Cardiac fibroblast (primary cell): Measurements from ENCODE around the gene SUPT5H.

Experiments used
- DNase-seq, 2 donors: peaks; one replicate each; pipeline versions ENCODE4 v3.0.0 to v3.0.0-alpha.2; 2010; ENCODE audit warnings: low read depth in 2 of 2
- H3K4me3 ChIP-seq, 2 donors: replicated peaks in 1 of 2; 1 replicate in 1 of 2; 2 replicates in 1 of 2; pipeline ENCODE4 v1.5.1; 2011; ENCODE audit warnings: low read depth in 2 of 2, low read length in 2 of 2, mild to moderate bottlenecking in 2 of 2, moderate library complexity in 1 of 2
- CTCF ChIP-seq: IDR thresholded peaks from one replicate; pipeline ENCODE4 v1.5.1; 2011; ENCODE audit warnings: low read depth, mild to moderate bottlenecking, low read length, inconsistent platforms

Gene SUPT5H

GRCh38 chr19:39419003-39419402 lies 26.4 kb upstream of the SUPT5H start:
- no peak overlapping the region for H3K4me3 ChIP-seq
- TF ChIP-seq CTCF, result no peak
- DNase-seq, result no peak

GRCh38 chr19:39420769-39421168 lies 24.6 kb upstream of the SUPT5H start:
- DNase-seq, result no peak
- no peak overlapping the region for H3K4me3 ChIP-seq
- TF ChIP-seq CTCF, result no peak

GRCh38 chr19:39422020-39422419 lies 23.4 kb upstream of the SUPT5H start:
- H3K4me3 ChIP-seq, result no peak overlapping the region
- DNase-seq, result no peak
- no peak for TF ChIP-seq CTCF

- no peak for DNase-seq
- H3K4me3 ChIP-seq, result no peak overlapping the region
- TF ChIP-seq CTCF, result no peak
These were observed 21.9 kb upstream of the SUPT5H start for GRCh38 chr19:39423258-39424086.

- no peak overlapping the region for H3K4me3 ChIP-seq
- DNase-seq, result no peak
- TF ChIP-seq CTCF, result no peak
These were observed 20.4 kb upstream of the SUPT5H start for GRCh38 chr19:39424934-39425333.

- no peak for DNase-seq
- H3K4me3 ChIP-seq, result no peak overlapping the region
- TF ChIP-seq CTCF, result no peak
These were observed 19.6 kb upstream of the SUPT5H start for GRCh38 chr19:39425744-39426143.

GRCh38 chr19:39426170-39426569 lies 19.2 kb upstream of the SUPT5H start:
- no peak overlapping the region for H3K4me3 ChIP-seq
- DNase-seq, result no peak
- TF ChIP-seq CTCF, result no peak
